Brain microvascular endothelial cell (primary cell): ENCODE data around the gene EIF1AX.

ENCODE experiments used
- DNase-seq: peaks from one replicate; pipeline ENCODE4 v3.0.0-alpha.2; 2020
- H3K27ac ChIP-seq: fragments of 250-450 bp; sonication (Bioruptor Pico); 2 replicates; pipeline ENCODE4 v1.5.1; 2020; ENCODE audit warnings: mild to moderate bottlenecking, moderate library complexity
- H3K27me3 ChIP-seq: fragments of 250-450 bp; sonication (Bioruptor Pico); replicated peaks from 2 replicates; pipeline ENCODE4 v1.5.1; 2020; ENCODE audit warnings: mild to moderate bottlenecking
- H3K36me3 ChIP-seq: fragments of 250-450 bp; sonication (Bioruptor Pico); replicated peaks from 2 replicates; pipeline ENCODE4 v1.5.1; 2020; ENCODE audit warnings: mild to moderate bottlenecking
- H3K4me3 ChIP-seq: 2 replicates; pipeline ENCODE4 v1.5.1; 2011; ENCODE audit warnings: low read depth, mild to moderate bottlenecking, control low read depth, low read length, moderate library complexity
- in situ Hi-C: cut with HindIII; loops from 2 replicates; pipeline ENCODE4 v1.10.0; 2017; ENCODE audit warnings: low sequenced_read_pairs, low pct_ligation_motif_present
- TF ChIP-seq, protein P1 (sequence below): IDR thresholded peaks from 2 replicates; pipeline ENCODE4 v1.5.1; 2011; ENCODE audit warnings: low read depth, mild to moderate bottlenecking, moderate library complexity, low read length, control low read depth, inconsistent platforms; ENCODE audit errors: missing control alignments

Gene EIF1AX

DNA sequence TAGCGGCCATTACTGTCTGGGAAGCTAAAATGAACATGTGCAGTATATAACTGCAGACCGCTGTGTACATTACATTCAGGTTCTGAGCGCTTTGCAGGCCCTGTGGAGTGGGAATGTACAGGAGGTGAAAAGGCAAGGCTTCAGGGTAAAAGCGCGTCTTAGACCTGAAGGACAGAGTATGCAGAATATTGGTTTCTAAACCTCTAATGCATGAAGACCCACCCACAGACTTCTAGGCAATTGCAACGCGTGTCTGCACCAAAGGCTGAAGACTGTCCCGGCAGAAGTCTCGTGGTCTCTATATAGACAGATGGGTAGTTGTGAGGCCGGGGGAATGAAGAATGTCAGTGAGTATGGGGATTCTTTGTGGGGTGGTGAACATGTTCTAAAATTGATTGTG is 30.4 kb downstream of the EIF1AX start:
- in situ Hi-C loops, result no loop called here
- Histone ChIP-seq H3K27me3 (no peaks in the 10 kb centered on the region), H3K27ac (no peak overlapping the region), H3K36me3 (no peaks in the 10 kb centered on the region), H3K4me3 (no peak overlapping the region)
- TF ChIP-seq, protein P1, sequence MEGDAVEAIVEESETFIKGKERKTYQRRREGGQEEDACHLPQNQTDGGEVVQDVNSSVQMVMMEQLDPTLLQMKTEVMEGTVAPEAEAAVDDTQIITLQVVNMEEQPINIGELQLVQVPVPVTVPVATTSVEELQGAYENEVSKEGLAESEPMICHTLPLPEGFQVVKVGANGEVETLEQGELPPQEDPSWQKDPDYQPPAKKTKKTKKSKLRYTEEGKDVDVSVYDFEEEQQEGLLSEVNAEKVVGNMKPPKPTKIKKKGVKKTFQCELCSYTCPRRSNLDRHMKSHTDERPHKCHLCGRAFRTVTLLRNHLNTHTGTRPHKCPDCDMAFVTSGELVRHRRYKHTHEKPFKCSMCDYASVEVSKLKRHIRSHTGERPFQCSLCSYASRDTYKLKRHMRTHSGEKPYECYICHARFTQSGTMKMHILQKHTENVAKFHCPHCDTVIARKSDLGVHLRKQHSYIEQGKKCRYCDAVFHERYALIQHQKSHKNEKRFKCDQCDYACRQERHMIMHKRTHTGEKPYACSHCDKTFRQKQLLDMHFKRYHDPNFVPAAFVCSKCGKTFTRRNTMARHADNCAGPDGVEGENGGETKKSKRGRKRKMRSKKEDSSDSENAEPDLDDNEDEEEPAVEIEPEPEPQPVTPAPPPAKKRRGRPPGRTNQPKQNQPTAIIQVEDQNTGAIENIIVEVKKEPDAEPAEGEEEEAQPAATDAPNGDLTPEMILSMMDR, result no peak
- no peak for DNase-seq

DNA sequence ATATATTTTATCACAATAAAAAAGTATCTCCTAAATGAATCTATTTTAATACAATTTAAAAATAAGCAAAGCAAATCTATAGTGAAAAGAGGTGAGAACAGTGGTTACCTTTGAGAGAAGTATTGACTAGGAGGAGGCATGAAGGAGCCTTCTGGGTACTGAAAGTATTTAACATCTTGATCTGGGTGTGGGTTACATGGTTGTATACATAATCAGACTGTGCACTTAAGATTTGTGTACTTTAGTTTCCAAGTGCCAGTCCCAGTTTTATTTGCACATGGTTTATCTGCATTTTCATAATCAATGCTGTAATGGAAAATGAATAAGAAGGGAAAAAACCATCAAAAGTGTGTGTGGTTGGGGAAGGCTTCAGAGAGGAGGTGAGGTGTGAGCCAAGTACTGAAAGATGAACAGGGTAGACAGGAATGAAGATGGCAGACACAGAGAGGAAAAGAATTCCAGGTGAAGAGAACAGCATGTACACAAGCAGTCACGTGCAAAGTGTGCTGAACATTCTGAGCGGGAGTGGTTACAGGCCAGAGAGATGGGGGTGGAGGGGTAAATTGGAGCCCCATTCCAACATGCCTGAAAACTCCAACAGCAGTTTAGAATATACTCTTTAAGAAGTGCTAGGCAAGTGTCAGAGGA is 39.6 kb downstream of the EIF1AX start:
- no peaks in the 10 kb centered on the region for H3K36me3 ChIP-seq
- in situ Hi-C loops, result no loop called here
- no peak overlapping the region for H3K27ac ChIP-seq
- no peak overlapping the region for H3K4me3 ChIP-seq
- no peak for DNase-seq
- TF ChIP-seq, protein P1, result no peak
- H3K27me3 ChIP-seq, result no peaks in the 10 kb centered on the region

DNA sequence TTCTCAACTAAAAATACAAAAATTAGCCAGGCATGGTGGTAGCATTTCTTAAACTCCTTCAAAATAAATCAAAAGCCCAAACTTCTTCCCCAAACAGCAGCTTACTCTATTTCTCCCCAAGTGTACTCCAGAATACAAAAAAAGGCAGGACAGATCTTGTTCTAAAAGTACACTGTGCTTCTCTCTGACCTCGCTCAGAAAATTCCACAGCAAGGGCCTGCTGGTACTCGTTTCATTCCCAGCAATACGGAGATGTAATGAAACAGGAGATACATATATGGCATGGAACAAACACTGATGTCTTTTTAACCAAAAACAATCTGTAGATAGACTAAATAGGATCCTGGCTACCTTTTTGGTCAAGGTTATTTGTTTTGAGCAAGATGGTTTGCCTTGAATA is 50.1 kb downstream of the EIF1AX start:
- Histone ChIP-seq H3K27ac (no peak overlapping the region), H3K27me3 (no peaks in the 10 kb centered on the region), H3K4me3 (no peak overlapping the region), H3K36me3 (no peaks in the 10 kb centered on the region)
- in situ Hi-C loops, result no loop called here
- no peak for DNase-seq
- TF ChIP-seq, protein P1, result no peak

DNA sequence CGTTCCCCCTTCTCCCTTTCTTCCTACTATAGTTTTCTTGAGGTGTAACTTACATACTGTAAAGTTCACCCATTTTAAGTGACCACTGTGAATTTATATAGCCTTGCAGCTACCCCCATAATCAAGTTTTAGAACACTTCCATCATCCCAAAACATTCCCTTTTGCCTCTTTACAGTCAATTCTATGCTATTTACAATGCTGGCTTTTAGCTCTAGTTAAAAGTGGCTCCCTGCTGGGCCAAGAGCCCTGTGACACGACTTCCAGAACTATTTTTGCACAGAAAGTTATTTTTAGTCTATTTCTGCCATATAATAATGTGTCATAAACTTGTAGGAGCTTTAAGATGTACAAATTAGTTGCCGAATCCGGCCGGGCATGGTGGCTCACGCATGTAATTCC is 51.8 kb downstream of the EIF1AX start:
- DNase-seq, result no peak
- TF ChIP-seq, protein P1, result no peak

DNA sequence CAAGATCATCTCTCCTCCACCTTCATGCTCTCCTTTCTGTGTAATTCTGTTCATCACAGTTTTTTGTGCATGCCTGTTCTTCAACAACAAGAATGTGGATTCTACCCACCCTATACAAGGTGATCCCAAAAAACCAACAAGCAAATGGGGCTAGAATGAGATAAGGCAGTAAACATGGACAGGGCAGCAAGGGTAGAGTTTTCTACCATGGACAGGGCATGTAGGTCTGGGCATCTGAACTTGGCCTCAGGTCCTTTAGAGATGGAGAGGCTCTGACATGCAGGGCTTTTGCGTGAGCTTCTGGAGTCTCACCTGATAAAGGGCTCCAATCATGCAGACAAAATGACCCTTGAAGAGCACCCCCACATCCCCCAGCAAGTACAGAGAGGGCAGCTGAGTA is 61.4 kb downstream of the EIF1AX start:
- no peak for DNase-seq
- Histone ChIP-seq H3K4me3 (no peak overlapping the region), H3K27me3 (no peaks in the 10 kb centered on the region), H3K36me3 (no peaks in the 10 kb centered on the region), H3K27ac (no peak overlapping the region)
- TF ChIP-seq, protein P1, result no peak
- in situ Hi-C loops, result no loop called here

More for the DNA sequence above, 51.8 kb downstream of the EIF1AX start:
- Histone ChIP-seq H3K27ac (no peak overlapping the region), H3K27me3 (no peaks in the 10 kb centered on the region), H3K36me3 (no peaks in the 10 kb centered on the region), H3K4me3 (no peak overlapping the region)
- in situ Hi-C loops, result no loop called here
